Endothelial cell of umbilical vein (primary cell): ENCODE data around the gene GBX2. TPM values are rescaled to one million over a fixed set of nuclear protein-coding genes. Genes with fewer than 3 reads are reported as not detected.

Experiments used
- BruUV-seq: library from RNA; stranded (reverse); fragments of 400-500 nt; replicated peaks from 2 replicates; lab custom pipeline; 2021; lab: Mats Ljungman, UMichigan
- CTCF ChIA-PET: fragments of 300-600, 350-600 bp; sonication (Branson Sonifier 250); formaldehyde crosslinking; loops from one replicate; lab custom pipeline; 2021; ENCODE audit warnings: antibody characterized with exemption, inconsistent platforms; lab: Charles Lee
- POLR2A ChIA-PET: fragments of 300-600, 350-600 bp; sonication (Branson Sonifier 250); formaldehyde crosslinking; loops from one replicate; lab custom pipeline; 2021; ENCODE audit warnings: antibody characterized with exemption, inconsistent platforms; lab: Charles Lee
- DNase-seq: peaks from one replicate; pipeline ENCODE4 v3.0.0-alpha.2; 2011; ENCODE audit warnings: low read depth, low spot score
- FAIRE-seq: peaks from 2 replicates; lab custom pipeline; 2011; peaks lifted over from hg19 to GRCh38; lab: Jason Lieb, UNC
- H2AFZ ChIP-seq: 2 replicates; pipeline ENCODE4 v1.6.0; 2012; ENCODE audit warnings: low read depth, low read length, control low read depth, inconsistent platforms
- H3K27ac ChIP-seq: 2 replicates; pipeline ENCODE4 v1.5.1; 2011; ENCODE audit warnings: low read depth, mild to moderate bottlenecking, control low read depth, low read length, moderate library complexity; ENCODE audit not compliant: insufficient read depth
- H3K27me3 ChIP-seq, 2 experiments: 2 replicates each; pipeline versions ENCODE4 v1.6.0 to v1.6.1; 2011; ENCODE audit warnings: low read length in 2 of 2, mixed read lengths in 1 of 2; ENCODE audit not compliant: control insufficient read depth in 2 of 2, insufficient read depth in 2 of 2
- H3K36me3 ChIP-seq, 2 experiments: 2 replicates in 1 of 2; 3 replicates in 1 of 2; pipeline ENCODE4 v1.5.1; 2011; ENCODE audit warnings: low read length in 2 of 2, mild to moderate bottlenecking in 1 of 2, moderate library complexity in 1 of 2; ENCODE audit not compliant: control insufficient read depth in 2 of 2, insufficient read depth in 2 of 2; ENCODE audit errors: extremely low read depth in 1 of 2
- H3K4me1 ChIP-seq: 3 replicates; pipeline ENCODE4 v1.5.1; 2011; ENCODE audit warnings: mild to moderate bottlenecking, low read length; ENCODE audit not compliant: control insufficient read depth, insufficient read depth; ENCODE audit errors: extremely low read depth
- H3K4me2 ChIP-seq: 2 replicates; pipeline ENCODE4 v1.6.1; 2011; ENCODE audit warnings: low read length, control low read depth, mixed read lengths; ENCODE audit not compliant: insufficient read depth
- H3K4me3 ChIP-seq, 3 experiments: fragments of 200-600 bp in 1 of 3; sonication (generic), shearing (Covaris generic) in 1 of 3; replicated peaks in 1 of 3; 2 replicates each; pipeline ENCODE4 v1.5.1; 2011 to 2016; ENCODE audit warnings: control low read depth in 3 of 3, low read length in 3 of 3, mild to moderate bottlenecking in 2 of 3, inconsistent platforms in 1 of 3, low read depth in 1 of 3, moderate library complexity in 1 of 3; ENCODE audit not compliant: insufficient read depth in 1 of 3
- H3K79me2 ChIP-seq: 2 replicates; pipeline ENCODE4 v1.6.0; 2012; ENCODE audit warnings: low read length, inconsistent platforms; ENCODE audit not compliant: control insufficient read depth, insufficient read depth
- H3K9ac ChIP-seq: replicated peaks from 2 replicates; pipeline ENCODE3; 2011; ENCODE audit warnings: low read length, control low read depth; ENCODE audit not compliant: insufficient read depth; ENCODE audit errors: extremely low read depth
- H3K9me1 ChIP-seq: replicated peaks from 3 replicates; pipeline ENCODE4 v1.6.0; 2011; ENCODE audit warnings: mild to moderate bottlenecking, low read length; ENCODE audit not compliant: control insufficient read depth, insufficient read depth; ENCODE audit errors: extremely low read depth
- H3K9me3 ChIP-seq: replicated peaks from 2 replicates; pipeline ENCODE4 v1.5.1; 2012; ENCODE audit warnings: low read length, inconsistent platforms; ENCODE audit not compliant: control insufficient read depth, insufficient read depth
- H4K20me1 ChIP-seq: replicated peaks from 2 replicates; pipeline ENCODE3; 2011; ENCODE audit warnings: mild to moderate bottlenecking, low read length; ENCODE audit not compliant: control insufficient read depth, insufficient read depth; ENCODE audit errors: extremely low read depth
- CTCF ChIP-seq, 2 donors: IDR thresholded peaks; 1 replicate in 1 of 2; 2 replicates in 1 of 2; pipeline ENCODE4 v1.5.1; 2011; ENCODE audit warnings: low read length in 2 of 2, mild to moderate bottlenecking in 2 of 2, moderate library complexity in 2 of 2, control low read depth in 1 of 2, inconsistent platforms in 1 of 2, low read depth in 1 of 2; ENCODE audit not compliant: insufficient read depth in 1 of 2; ENCODE audit errors: extremely low read depth in 1 of 2
- EZH2 ChIP-seq: IDR thresholded peaks from 2 replicates; pipeline ENCODE4 v1.6.1; 2012; ENCODE audit warnings: borderline replicate concordance, low read depth, mild to moderate bottlenecking, moderate library complexity, low read length, inconsistent platforms; ENCODE audit not compliant: severe bottlenecking
- FOS ChIP-seq: IDR thresholded peaks from 2 replicates; pipeline ENCODE4 v1.6.1; 2011; ENCODE audit warnings: mild to moderate bottlenecking, low read length, moderate library complexity, borderline replicate concordance; ENCODE audit not compliant: insufficient read depth
- GATA2 ChIP-seq: IDR thresholded peaks from 2 replicates; pipeline ENCODE4 v1.7.0; 2011; ENCODE audit warnings: low read depth, mild to moderate bottlenecking, moderate library complexity, mixed read lengths, low read length; ENCODE audit not compliant: insufficient read length, insufficient read depth
- JUN ChIP-seq: IDR thresholded peaks from 2 replicates; pipeline ENCODE4 v1.6.1; 2011; ENCODE audit warnings: borderline replicate concordance, low read depth; ENCODE audit not compliant: insufficient read length, insufficient read depth
- MYC ChIP-seq: IDR thresholded peaks from one replicate; pipeline ENCODE4 v1.6.1; 2011; ENCODE audit warnings: mild to moderate bottlenecking, low read depth, low read length
- POLR2A ChIP-seq: IDR thresholded peaks from 2 replicates; pipeline ENCODE4 v1.6.1; 2012; ENCODE audit warnings: low read depth, mild to moderate bottlenecking, control low read depth, low read length
- POLR2AphosphoS5 ChIP-seq: IDR thresholded peaks from 2 replicates; pipeline ENCODE4 v1.6.1; 2012; ENCODE audit warnings: low read depth, mild to moderate bottlenecking, control low read depth, low read length, moderate library complexity; ENCODE audit not compliant: insufficient read depth
- dilution Hi-C: fragments of 300-500 bp; cut with MboI; formaldehyde crosslinking; loops from one replicate; pipeline ENCODE4 v1.15.0; 2019; ENCODE audit warnings: low sequenced_read_pairs; ENCODE audit not compliant: extremely low pct_ligation_motif_present
- intact Hi-C: fragments of 100-400 bp; cut with micrococcal nuclease; formaldehyde crosslinking; loops from one replicate; pipeline ENCODE4 v1.10.0; 2022
- polyA plus RNA-seq, 4 experiments: library from polyadenylated mRNA; depleted of rRNA in 3 of 4; stranded (reverse) in 3 of 4; unstranded in 1 of 4; fragments of >200 nt; gene quantifications; 2 replicates each; pipeline versions ENCODE4 v1.2.1 to v1.2.3, GENCODE V29; 2011 to 2012; ENCODE audit warnings: missing spikeins in 1 of 4
- total RNA-seq: library from RNA; stranded (reverse); gene quantifications from 2 replicates; pipeline ENCODE4 v1.2.3, GENCODE V29; 2021

GBX2 gene
- total and polyA plus RNA-seq, 2 donors (not counting 3 experiments of a cell fraction or from before 2014, with no cell fraction given): 3.0 to 3.6 TPM

- H3K79me2 ChIP-seq: no peaks in the 10 kb centered on the region
- peaks cover 38% of the 10 kb centered on the region for H3K4me1 ChIP-seq
- no peaks in the 10 kb centered on the region for H3K9me3 ChIP-seq
- no TSS peak for BruUV-seq
- peak overlapping the region; percentile 50 for H2AFZ ChIP-seq
- DNase-seq (peak; percentile 78), FAIRE-seq (peak; percentile 79)
- no peaks in the 10 kb centered on the region for H4K20me1 ChIP-seq
- ChIA-PET POLR2A (interaction anchor here (0.6 to 0.7 kb wide), 2 partner anchors 14 to 408 kb away, joined by 3 to 9 read pairs; no protein-coding TSS in a partner anchor), CTCF (interaction anchor here (0.6 to 7.5 kb wide), 30 partner anchors 8 to 1107 kb away, joined by 3 to 231 read pairs (median 3); partner anchors contain the start of genes COPS8 and GBX2)
- H3K27me3 ChIP-seq: peaks cover 0 to 8% of the 10 kb centered on the region in 2 experiments
- peak overlapping the region; percentile 99 for H3K27ac ChIP-seq
- H3K9ac ChIP-seq: peak overlapping the region; percentile 93
- intact Hi-C loops (loop anchor here (1.0 to 5.0 kb wide), 6 partner anchors 11 to 895 kb away; partner anchors contain the start of gene AGAP1), dilution Hi-C loops (no loop called here)
- H3K4me2 ChIP-seq: peak overlapping the region; percentile 98
- no peaks in the 10 kb centered on the region for H3K36me3 ChIP-seq
- peak; percentile 17 for TF ChIP-seq POLR2AphosphoS5
- no peak for TF ChIP-seq EZH2
- TF ChIP-seq MYC: no peak
- TF ChIP-seq POLR2A: no peak
- TF ChIP-seq FOS: no peak
- no peak for TF ChIP-seq GATA2
- no peak for TF ChIP-seq JUN
- TF ChIP-seq CTCF (IDR thresholded peaks at IDR 0.05; ENCODE audit: extremely low read depth in 1 of 2, insufficient read depth in 1 of 2, low read depth in 1 of 2, low read length in 2 of 2): peak; percentile 85 to 99
- H3K9me1 ChIP-seq: no peaks in the 10 kb centered on the region
- peak overlapping the region; percentile 17 to 53 (median 31) for H3K4me3 ChIP-seq
Measured at GRCh38 chr2:236177967-236178889, 10.0 kb upstream of the GBX2 start.
